ENCODE results near the gene PACS1. TPM values are rescaled to one million over a fixed set of nuclear protein-coding genes. Genes with fewer than 3 reads are reported as not detected.

The PACS1 gene
- total RNA-seq, 1 donor from 2014 or later = 121 TPM

GRCh38 chr11:66281776-66282467, 211.8 kb downstream of the PACS1 start:
- Mint-ChIP-seq H3K27me3 (no peaks in the 10 kb centered on the region), H3K9me3 (no peaks in the 10 kb centered on the region), H3K4me3 (peak overlapping the region; percentile 32), H3K4me1 (peaks cover 38% of the 10 kb centered on the region), H3K36me3 (ENCODE audit: low read depth) (peaks cover 16% of the 10 kb centered on the region), H3K27ac (peak overlapping the region; percentile 77)
- DNase-seq = no peak
- no peak for ATAC-seq (ENCODE audit: low read depth)
- intact Hi-C loops (cut with micrococcal nuclease) = loop anchor here (1.0 kb wide), 3 partner anchors 14 to 60 kb away; partner anchors contain the start of gene RAB1B
- POLR2A ChIA-PET = interaction anchor here (0.6 to 5.2 kb wide), 7 partner anchors 13 to 570 kb away, joined by 3 to 50 read pairs (median 4); partner anchors contain the start of genes BANF1, EIF1AD and RAB1B
- CTCF ChIA-PET = interaction anchor here (0.8 to 2.9 kb wide), 5 partner anchors 9 to 60 kb away, joined by 3 to 23 read pairs (median 3); partner anchors contain the start of gene RAB1B
- TF ChIP-seq CTCF (IDR thresholded peaks at IDR 0.05) = no peak

GRCh38 chr11:66282468-66283455, 212.7 kb downstream of the PACS1 start:
- H3K4me3 Mint-ChIP-seq = peak overlapping the region; percentile 32
- no peaks in the 10 kb centered on the region for H3K27me3 Mint-ChIP-seq
- no peaks in the 10 kb centered on the region for H3K9me3 Mint-ChIP-seq
- H3K36me3 Mint-ChIP-seq (ENCODE audit: low read depth) = peaks cover 13% of the 10 kb centered on the region
- ATAC-seq (ENCODE audit: low read depth) = peak; percentile 79
- peak overlapping the region; percentile 77 for H3K27ac Mint-ChIP-seq
- peak; percentile 70 for TF ChIP-seq CTCF (IDR thresholded peaks at IDR 0.05)
- DNase-seq = peak; percentile 100
- intact Hi-C loops (cut with micrococcal nuclease) = loop anchor here (1.0 kb wide), 3 partner anchors 14 to 60 kb away; partner anchors contain the start of gene RAB1B
- H3K4me1 Mint-ChIP-seq = peaks cover 36% of the 10 kb centered on the region
- ChIA-PET CTCF (interaction anchor here (0.6 to 2.9 kb wide), 6 partner anchors 10 to 156 kb away, joined by 3 to 23 read pairs (median 3); partner anchors contain the start of gene RAB1B), POLR2A (interaction anchor here (0.6 to 5.2 kb wide), 7 partner anchors 14 to 571 kb away, joined by 3 to 50 read pairs (median 4); partner anchors contain the start of genes BANF1, EIF1AD and RAB1B)

DNA sequence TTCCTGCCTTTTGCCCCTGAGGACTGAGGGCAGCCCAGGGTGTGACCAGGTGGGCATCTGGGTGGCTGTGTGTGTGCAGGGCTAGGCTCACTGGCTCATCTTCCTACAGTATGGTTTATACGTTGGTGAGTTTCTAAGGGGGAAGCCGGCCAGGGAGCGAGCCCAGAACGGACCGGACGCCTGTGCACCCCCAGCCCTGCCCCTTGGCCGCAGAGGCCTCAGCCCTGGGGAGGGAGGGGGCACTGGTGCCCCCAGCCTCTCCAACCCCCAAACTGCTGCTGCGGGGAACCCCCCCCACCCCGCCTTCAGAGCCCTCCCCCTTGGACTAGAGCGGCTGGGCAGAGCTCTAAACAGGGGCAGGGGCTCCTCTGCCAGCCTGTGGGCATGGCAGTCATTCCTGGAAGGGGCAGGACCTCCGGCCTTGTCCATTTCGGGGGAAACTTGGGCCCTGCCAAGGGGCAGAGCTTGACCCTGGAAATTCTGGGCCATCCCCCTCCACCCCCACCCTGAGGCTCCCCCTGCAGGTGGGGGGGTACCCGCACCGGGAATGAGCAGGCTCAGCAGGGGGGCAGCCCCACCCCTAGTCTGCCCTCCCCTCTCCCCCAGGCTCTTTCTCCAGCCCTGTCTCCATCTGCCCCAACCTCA, 213.5 kb downstream of the PACS1 start:
- POLR2A ChIA-PET = interaction anchor here (5.2 kb wide), 1 partner anchor 15 kb away, joined by 50 read pairs; the partner anchor contains the start of gene RAB1B

GRCh38 chr11:66284526-66285078, 214.5 kb downstream of the PACS1 start:
- DNase-seq (no peak), ATAC-seq (ENCODE audit: low read depth) (no peak)
- no peak overlapping the region for H3K27ac Mint-ChIP-seq
- H3K4me3 Mint-ChIP-seq = no peak overlapping the region
- ChIA-PET POLR2A (interaction anchor here (0.7 kb wide), 1 partner anchor 44 kb away, joined by 3 read pairs; no protein-coding TSS in a partner anchor), CTCF (interaction anchor here (1.3 kb wide), 1 partner anchor 62 kb away, joined by 3 read pairs; no protein-coding TSS in a partner anchor)
- TF ChIP-seq CTCF (IDR thresholded peaks at IDR 0.05) = no peak
- H3K36me3 Mint-ChIP-seq (ENCODE audit: low read depth) = peaks cover 19% of the 10 kb centered on the region
- no peaks in the 10 kb centered on the region for H3K9me3 Mint-ChIP-seq
- intact Hi-C loops (cut with micrococcal nuclease) = no loop called here
- H3K27me3 Mint-ChIP-seq = no peaks in the 10 kb centered on the region
- H3K4me1 Mint-ChIP-seq = peaks cover 39% of the 10 kb centered on the region

More for the DNA sequence above, 213.5 kb downstream of the PACS1 start:
- Mint-ChIP-seq H3K9me3 (no peaks in the 10 kb centered on the region), H3K27ac (peak overlapping the region; percentile 77), H3K27me3 (no peaks in the 10 kb centered on the region), H3K4me1 (peaks cover 40% of the 10 kb centered on the region), H3K4me3 (no peak overlapping the region), H3K36me3 (ENCODE audit: low read depth) (peaks cover 16% of the 10 kb centered on the region)
- TF ChIP-seq CTCF (IDR thresholded peaks at IDR 0.05) = no peak
- intact Hi-C loops (cut with micrococcal nuclease) = no loop called here
- no peak for DNase-seq
- ATAC-seq (ENCODE audit: low read depth) = no peak
- CTCF ChIA-PET = interaction anchor here (1.3 to 2.8 kb wide), 2 partner anchors 61 kb away, joined by 3 to 23 read pairs; no protein-coding TSS in a partner anchor

All from activated B cell treated with CpG ODN at 0.5 μM for 24 hours (primary cell).